SK-N-SH treated with all-trans-retinoic acid at 6 μM for 48 hours (cell line): ENCODE results near the gene ADGRG1.

ENCODE experiments used
- PPARA ChIP-seq: fragments of 250-450 bp; sonication (Bioruptor Pico); IDR thresholded peaks from 2 replicates; pipeline ENCODE4 v1.5.0; 2020; ENCODE audit warnings: mild to moderate bottlenecking, borderline replicate concordance
- SNAI2 ChIP-seq: fragments of 250-450 bp; sonication (Bioruptor Pico); IDR thresholded peaks from 2 replicates; pipeline ENCODE4 v1.5.0; 2020; ENCODE audit warnings: mild to moderate bottlenecking, moderate library complexity
- ZFP3 ChIP-seq: fragments of 250-450 bp; sonication (Bioruptor Pico); IDR thresholded peaks from 2 replicates; pipeline ENCODE4 v1.5.0; 2020; ENCODE audit warnings: mild to moderate bottlenecking, moderate library complexity
- ZFP30 ChIP-seq: fragments of 450-650 bp; formaldehyde crosslinking; IDR thresholded peaks from 2 replicates; pipeline ENCODE4 v1.5.0; 2022; ENCODE audit warnings: mild to moderate bottlenecking, moderate library complexity
- TF ChIP-seq, protein P1 (sequence below): fragments of 250-450 bp; sonication (Bioruptor Pico); IDR thresholded peaks from 2 replicates; pipeline ENCODE4 v1.8.0; 2020; ENCODE audit warnings: mild to moderate bottlenecking, moderate library complexity, borderline replicate concordance
- TF ChIP-seq, protein P2 (sequence below): fragments of 250-450 bp; sonication (Bioruptor Pico); IDR thresholded peaks from 2 replicates; pipeline ENCODE4 v1.5.0; 2020; ENCODE audit warnings: mild to moderate bottlenecking, moderate library complexity
- TF ChIP-seq, protein P3 (sequence below): fragments of 250-450 bp; sonication (Bioruptor Pico); IDR thresholded peaks from 2 replicates; pipeline ENCODE4 v1.8.0; 2021; ENCODE audit warnings: low read depth, mild to moderate bottlenecking, moderate library complexity, borderline replicate concordance

DNA sequence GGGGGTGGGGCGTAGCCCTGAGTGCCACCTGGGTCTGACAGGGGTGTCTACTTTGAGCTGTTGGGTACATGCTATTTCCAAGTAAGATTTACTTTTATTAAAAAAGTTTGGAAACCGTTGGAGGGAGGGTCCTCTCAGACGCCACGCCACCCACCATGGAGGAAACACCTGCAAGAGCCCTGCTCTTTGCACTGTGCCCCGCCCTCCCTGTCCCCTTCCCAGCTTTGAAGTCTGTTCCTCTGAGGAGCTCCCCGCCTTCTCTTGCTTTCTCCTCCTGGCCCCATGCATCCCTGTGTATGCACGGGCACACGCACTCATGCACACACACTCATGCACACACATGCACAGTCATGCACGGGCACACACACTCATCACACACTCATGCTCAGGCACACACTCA, 15.5 kb downstream of the ADGRG1 start:
- TF ChIP-seq, protein P1, sequence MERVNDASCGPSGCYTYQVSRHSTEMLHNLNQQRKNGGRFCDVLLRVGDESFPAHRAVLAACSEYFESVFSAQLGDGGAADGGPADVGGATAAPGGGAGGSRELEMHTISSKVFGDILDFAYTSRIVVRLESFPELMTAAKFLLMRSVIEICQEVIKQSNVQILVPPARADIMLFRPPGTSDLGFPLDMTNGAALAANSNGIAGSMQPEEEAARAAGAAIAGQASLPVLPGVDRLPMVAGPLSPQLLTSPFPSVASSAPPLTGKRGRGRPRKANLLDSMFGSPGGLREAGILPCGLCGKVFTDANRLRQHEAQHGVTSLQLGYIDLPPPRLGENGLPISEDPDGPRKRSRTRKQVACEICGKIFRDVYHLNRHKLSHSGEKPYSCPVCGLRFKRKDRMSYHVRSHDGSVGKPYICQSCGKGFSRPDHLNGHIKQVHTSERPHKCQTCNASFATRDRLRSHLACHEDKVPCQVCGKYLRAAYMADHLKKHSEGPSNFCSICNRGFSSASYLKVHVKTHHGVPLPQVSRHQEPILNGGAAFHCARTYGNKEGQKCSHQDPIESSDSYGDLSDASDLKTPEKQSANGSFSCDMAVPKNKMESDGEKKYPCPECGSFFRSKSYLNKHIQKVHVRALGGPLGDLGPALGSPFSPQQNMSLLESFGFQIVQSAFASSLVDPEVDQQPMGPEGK (CRISPR knock-in tag) = no peak
- TF ChIP-seq PPARA = no peak
- no peak for TF ChIP-seq ZFP3
- TF ChIP-seq, protein P2, sequence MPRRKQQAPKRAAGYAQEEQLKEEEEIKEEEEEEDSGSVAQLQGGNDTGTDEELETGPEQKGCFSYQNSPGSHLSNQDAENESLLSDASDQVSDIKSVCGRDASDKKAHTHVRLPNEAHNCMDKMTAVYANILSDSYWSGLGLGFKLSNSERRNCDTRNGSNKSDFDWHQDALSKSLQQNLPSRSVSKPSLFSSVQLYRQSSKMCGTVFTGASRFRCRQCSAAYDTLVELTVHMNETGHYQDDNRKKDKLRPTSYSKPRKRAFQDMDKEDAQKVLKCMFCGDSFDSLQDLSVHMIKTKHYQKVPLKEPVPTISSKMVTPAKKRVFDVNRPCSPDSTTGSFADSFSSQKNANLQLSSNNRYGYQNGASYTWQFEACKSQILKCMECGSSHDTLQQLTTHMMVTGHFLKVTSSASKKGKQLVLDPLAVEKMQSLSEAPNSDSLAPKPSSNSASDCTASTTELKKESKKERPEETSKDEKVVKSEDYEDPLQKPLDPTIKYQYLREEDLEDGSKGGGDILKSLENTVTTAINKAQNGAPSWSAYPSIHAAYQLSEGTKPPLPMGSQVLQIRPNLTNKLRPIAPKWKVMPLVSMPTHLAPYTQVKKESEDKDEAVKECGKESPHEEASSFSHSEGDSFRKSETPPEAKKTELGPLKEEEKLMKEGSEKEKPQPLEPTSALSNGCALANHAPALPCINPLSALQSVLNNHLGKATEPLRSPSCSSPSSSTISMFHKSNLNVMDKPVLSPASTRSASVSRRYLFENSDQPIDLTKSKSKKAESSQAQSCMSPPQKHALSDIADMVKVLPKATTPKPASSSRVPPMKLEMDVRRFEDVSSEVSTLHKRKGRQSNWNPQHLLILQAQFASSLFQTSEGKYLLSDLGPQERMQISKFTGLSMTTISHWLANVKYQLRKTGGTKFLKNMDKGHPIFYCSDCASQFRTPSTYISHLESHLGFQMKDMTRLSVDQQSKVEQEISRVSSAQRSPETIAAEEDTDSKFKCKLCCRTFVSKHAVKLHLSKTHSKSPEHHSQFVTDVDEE (CRISPR knock-in tag) = no peak
- TF ChIP-seq SNAI2 (CRISPR knock-in tag) = no peak
- TF ChIP-seq, protein P3, sequence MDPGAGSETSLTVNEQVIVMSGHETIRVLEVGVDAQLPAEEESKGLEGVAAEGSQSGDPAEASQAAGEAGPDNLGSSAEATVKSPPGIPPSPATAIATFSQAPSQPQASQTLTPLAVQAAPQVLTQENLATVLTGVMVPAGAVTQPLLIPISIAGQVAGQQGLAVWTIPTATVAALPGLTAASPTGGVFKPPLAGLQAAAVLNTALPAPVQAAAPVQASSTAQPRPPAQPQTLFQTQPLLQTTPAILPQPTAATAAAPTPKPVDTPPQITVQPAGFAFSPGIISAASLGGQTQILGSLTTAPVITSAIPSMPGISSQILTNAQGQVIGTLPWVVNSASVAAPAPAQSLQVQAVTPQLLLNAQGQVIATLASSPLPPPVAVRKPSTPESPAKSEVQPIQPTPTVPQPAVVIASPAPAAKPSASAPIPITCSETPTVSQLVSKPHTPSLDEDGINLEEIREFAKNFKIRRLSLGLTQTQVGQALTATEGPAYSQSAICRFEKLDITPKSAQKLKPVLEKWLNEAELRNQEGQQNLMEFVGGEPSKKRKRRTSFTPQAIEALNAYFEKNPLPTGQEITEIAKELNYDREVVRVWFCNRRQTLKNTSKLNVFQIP (CRISPR knock-in tag) = no peak
- TF ChIP-seq ZFP30 (CRISPR knock-in tag) = no peak
